Activated CD4-positive, alpha-beta T cell treated with anti-CD3 and anti-CD28 coated beads for 36 hours (primary cell): ENCODE results near the gene TTC17. TPM values are rescaled to one million over a fixed set of nuclear protein-coding genes. Genes with fewer than 3 reads are reported as not detected.
"Not testable (repeated sequence)": the region's sequence is repeated elsewhere in the genome, so short reads cannot be mapped to it uniquely, and the experiment has no call there.

Experiments used
- ATAC-seq: fragments of 200-7000 bp; cut with Tn5 transposase; one replicate; pipeline ENCODE4 v1.10.0; 2021; ENCODE audit warnings: mild to moderate bottlenecking, moderate library complexity
- CTCF ChIA-PET: fragments of 350-600 bp; sonication (Branson Sonifier 250); formaldehyde crosslinking; loops from one replicate; lab custom pipeline; 2021; ENCODE audit warnings: antibody characterized with exemption; lab: Charles Lee
- POLR2A ChIA-PET: fragments of 350-600 bp; sonication (Branson Sonifier 250); formaldehyde crosslinking; loops from one replicate; lab custom pipeline; 2021; ENCODE audit warnings: antibody characterized with exemption, inconsistent platforms; lab: Charles Lee
- DNase-seq: peaks from one replicate; pipeline ENCODE4 v3.0.0-alpha.2; 2020
- H3K27ac Mint-ChIP-seq: one replicate; pipeline ENCODE4 v1.8.0; 2021; ENCODE audit warnings: mixed read lengths
- H3K27me3 Mint-ChIP-seq: one replicate; pipeline ENCODE4 v1.8.0; 2021; ENCODE audit warnings: mixed read lengths
- H3K36me3 Mint-ChIP-seq: one replicate; pipeline ENCODE4 v1.8.0; 2021; ENCODE audit warnings: low read depth, mixed read lengths
- H3K4me1 Mint-ChIP-seq: one replicate; pipeline ENCODE4 v1.8.0; 2021; ENCODE audit warnings: mixed read lengths
- H3K4me3 Mint-ChIP-seq: one replicate; pipeline ENCODE4 v1.8.0; 2021; ENCODE audit warnings: mild to moderate bottlenecking, moderate library complexity, mixed read lengths
- H3K9me3 Mint-ChIP-seq: one replicate; pipeline ENCODE4 v1.8.0; 2021; ENCODE audit warnings: low read depth, mixed read lengths
- intact Hi-C, 2 experiments: fragments of 100-400 bp; cut with DNase I in 1 of 2; cut with micrococcal nuclease in 1 of 2; formaldehyde crosslinking; loops; one replicate each; pipeline versions ENCODE4 v1.14.2 to v1.15.1; 2022 to 2024; cut with DNase I, micrococcal nuclease
- total RNA-seq, 2 experiments: library from RNA; stranded (reverse); gene quantifications; one replicate each; pipeline ENCODE4 v1.2.3, GENCODE V29; 2021

Gene TTC17
- total RNA-seq, 2 experiments from 2014 or later, result 50.0 to 57.9 TPM

- POLR2A ChIA-PET, result no interaction called here
- CTCF ChIA-PET, result interaction anchor here (0.8 kb wide), 1 partner anchor 90 kb away, joined by 3 read pairs; no protein-coding TSS in a partner anchor
Observed at GRCh38 chr11:43404406-43404805, 45.7 kb downstream of the TTC17 start.

GRCh38 chr11:43404836-43405479 is 46.2 kb downstream of the TTC17 start:
- ChIA-PET POLR2A (no interaction called here), CTCF (interaction anchor here (0.8 kb wide), 1 partner anchor 90 kb away, joined by 3 read pairs; no protein-coding TSS in a partner anchor)
- no peak for DNase-seq
- Mint-ChIP-seq H3K36me3 (peaks cover 51% of the 10 kb centered on the region), H3K9me3 (no peaks in the 10 kb centered on the region), H3K27me3 (no peaks in the 10 kb centered on the region), H3K4me1 (peaks cover 16% of the 10 kb centered on the region), H3K4me3 (no peak overlapping the region), H3K27ac (no peak overlapping the region)
- intact Hi-C loops, result loop anchor here in 1 of 2 experiments (5.0 kb wide), 1 partner anchor 93 kb away; the partner anchor contains the start of gene API5
- ATAC-seq, result no peak

More at GRCh38 chr11:43404406-43404805, 45.7 kb downstream of the TTC17 start:
- Mint-ChIP-seq H3K27ac (no peak overlapping the region), H3K4me1 (peaks cover 21% of the 10 kb centered on the region), H3K36me3 (peaks cover 54% of the 10 kb centered on the region), H3K27me3 (no peaks in the 10 kb centered on the region), H3K9me3 (no peaks in the 10 kb centered on the region), H3K4me3 (no peak overlapping the region)
- intact Hi-C loops, result loop anchor here in 1 of 2 experiments (5.0 kb wide), 1 partner anchor 92 kb away; the partner anchor contains the start of gene API5
- DNase-seq (no peak), ATAC-seq (no peak)

- Mint-ChIP-seq H3K9me3 (no peaks in the 10 kb centered on the region), H3K27ac (no peak overlapping the region), H3K36me3 (peaks cover 49% of the 10 kb centered on the region), H3K4me3 (no peak overlapping the region), H3K4me1 (peaks cover 9% of the 10 kb centered on the region), H3K27me3 (no peaks in the 10 kb centered on the region)
- intact Hi-C loops, result no loop called here
- DNase-seq, result no peak
- ChIA-PET POLR2A (no interaction called here), CTCF (interaction anchor here (0.6 kb wide), 1 partner anchor 533 kb away, joined by 3 read pairs; no protein-coding TSS in a partner anchor)
- no peak for ATAC-seq
Observed at GRCh38 chr11:43408277-43408676, 49.6 kb downstream of the TTC17 start.

GRCh38 chr11:43410394-43410793 is 51.7 kb downstream of the TTC17 start:
- intact Hi-C loops, result no loop called here
- H3K27me3 Mint-ChIP-seq, result no peaks in the 10 kb centered on the region
- peaks cover 47% of the 10 kb centered on the region for H3K36me3 Mint-ChIP-seq
- no peak overlapping the region for H3K27ac Mint-ChIP-seq
- DNase-seq (no peak), ATAC-seq (no peak)
- H3K9me3 Mint-ChIP-seq, result no peaks in the 10 kb centered on the region
- CTCF ChIA-PET, result interaction anchor here (0.8 kb wide), 1 partner anchor 12 kb away, joined by 3 read pairs; no protein-coding TSS in a partner anchor
- POLR2A ChIA-PET, result no interaction called here
- H3K4me3 Mint-ChIP-seq, result no peak overlapping the region
- peaks cover 3% of the 10 kb centered on the region for H3K4me1 Mint-ChIP-seq

- H3K27ac Mint-ChIP-seq, result no peak overlapping the region
- intact Hi-C loops, result loop anchor here (1.0 to 5.0 kb wide), 3 partner anchors 101 to 646 kb away; no protein-coding TSS in a partner anchor
- CTCF ChIA-PET, result interaction anchor here (0.8 to 2.2 kb wide), 3 partner anchors 11 to 106 kb away, joined by 3 to 5 read pairs (median 4); partner anchors contain the start of gene API5
- H3K4me3 Mint-ChIP-seq, result no peak overlapping the region
- DNase-seq, result no peak
- peaks cover 4% of the 10 kb centered on the region for H3K4me1 Mint-ChIP-seq
- ATAC-seq, result no peak
- POLR2A ChIA-PET, result no interaction called here
- H3K27me3 Mint-ChIP-seq, result no peaks in the 10 kb centered on the region
- no peaks in the 10 kb centered on the region for H3K9me3 Mint-ChIP-seq
- H3K36me3 Mint-ChIP-seq, result peaks cover 19% of the 10 kb centered on the region
Observed at GRCh38 chr11:43418197-43418596, 59.5 kb downstream of the TTC17 start.

- POLR2A ChIA-PET, result no interaction called here
- Mint-ChIP-seq H3K27ac (no peak overlapping the region), H3K9me3 (no peaks in the 10 kb centered on the region), H3K4me3 (no peak overlapping the region), H3K27me3 (no peaks in the 10 kb centered on the region), H3K36me3 (peaks cover 17% of the 10 kb centered on the region), H3K4me1 (peaks cover 2% of the 10 kb centered on the region)
- DNase-seq (peak; percentile 56), ATAC-seq (peak; percentile 69)
- CTCF ChIA-PET, result interaction anchor here (0.9 to 2.2 kb wide), 5 partner anchors 12 to 107 kb away, joined by 3 to 5 read pairs (median 4); partner anchors contain the start of genes API5 and TTC17
- intact Hi-C loops, result loop anchor here (2.0 to 5.0 kb wide), 2 partner anchors 103 to 647 kb away; no protein-coding TSS in a partner anchor
Observed at GRCh38 chr11:43419460-43419859, 60.7 kb downstream of the TTC17 start.

DNA sequence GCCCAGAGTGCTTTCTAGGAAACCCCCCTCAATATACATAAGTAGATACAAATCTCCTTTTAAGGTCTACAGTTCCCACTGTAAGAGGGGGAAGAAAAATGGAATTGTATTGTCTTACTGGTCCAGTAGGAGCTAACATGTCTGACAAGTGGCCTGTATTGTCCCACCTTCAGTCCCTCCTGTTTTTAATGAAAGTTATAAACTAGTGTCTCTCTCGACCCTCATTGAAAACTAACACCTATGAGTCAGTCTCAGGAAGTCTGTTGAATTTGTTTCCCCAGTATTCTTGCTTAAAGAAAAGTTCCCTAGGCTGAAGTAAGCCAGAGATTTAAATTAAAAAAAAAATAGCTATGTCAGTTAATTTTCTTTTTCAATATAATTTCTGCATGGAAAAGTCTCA is 69.3 kb downstream of the TTC17 start:
- Mint-ChIP-seq H3K9me3 (no peaks in the 10 kb centered on the region), H3K36me3 (peaks cover 15% of the 10 kb centered on the region), H3K4me1 (no peaks in the 10 kb centered on the region), H3K27me3 (no peaks in the 10 kb centered on the region), H3K4me3 (no peak overlapping the region), H3K27ac (no peak overlapping the region)
- ATAC-seq, result no peak
- POLR2A ChIA-PET, result no interaction called here
- CTCF ChIA-PET, result interaction anchor here (0.8 kb wide), 2 partner anchors 281 to 553 kb away, joined by 3 to 4 read pairs; no protein-coding TSS in a partner anchor
- intact Hi-C loops, result no loop called here
- DNase-seq, result no peak

DNA sequence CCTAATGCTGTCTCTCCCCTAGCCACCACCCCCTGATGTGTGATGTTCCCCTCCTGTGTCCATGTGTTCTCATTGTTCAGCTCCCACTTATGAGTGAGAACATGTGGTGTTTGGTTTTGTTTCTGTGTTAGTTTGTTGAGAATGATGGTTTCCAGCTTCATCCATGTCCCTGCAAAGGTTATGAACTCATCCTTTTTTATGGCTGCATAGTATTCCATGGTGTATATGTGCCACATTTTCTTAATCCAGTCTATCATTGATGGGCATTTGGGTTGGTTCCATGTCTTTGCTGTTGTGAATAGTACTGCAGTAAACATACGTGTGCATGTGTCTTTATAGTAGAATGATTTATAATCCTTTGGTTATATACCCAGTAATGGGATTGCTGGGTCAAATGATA is 72.2 kb downstream of the TTC17 start:
- H3K9me3 Mint-ChIP-seq, ATAC-seq, intact Hi-C loops, DNase-seq, H3K4me1 Mint-ChIP-seq, H3K4me3 Mint-ChIP-seq, H3K27ac Mint-ChIP-seq, CTCF ChIA-PET, H3K27me3 Mint-ChIP-seq, POLR2A ChIA-PET: not testable (repeated sequence)
- peaks cover 19% of the 10 kb centered on the region for H3K36me3 Mint-ChIP-seq

DNA sequence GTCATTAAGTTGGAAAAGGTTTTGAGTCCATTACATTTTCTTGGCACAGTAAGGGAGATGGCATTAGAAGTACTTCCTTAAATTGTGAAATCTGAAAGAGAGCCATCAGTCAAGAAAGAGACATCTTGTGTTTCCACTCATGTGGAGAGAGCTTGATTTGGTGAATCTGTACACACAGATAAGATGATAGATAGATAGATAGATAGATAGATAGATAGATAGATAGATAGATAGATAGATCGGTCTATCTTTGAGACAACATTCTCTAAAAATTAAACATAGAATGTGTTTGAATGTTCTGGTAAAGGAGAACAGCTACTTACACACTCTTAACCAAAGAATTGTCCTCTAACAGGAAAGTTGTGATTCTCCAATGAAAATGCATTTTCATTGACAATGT is 76.2 kb downstream of the TTC17 start:
- H3K36me3 Mint-ChIP-seq, result peaks cover 35% of the 10 kb centered on the region
- CTCF ChIA-PET, result interaction anchor here (0.6 to 1.4 kb wide), 2 partner anchors 12 to 15 kb away, joined by 3 read pairs; no protein-coding TSS in a partner anchor
- intact Hi-C loops, result no loop called here
- H3K9me3 Mint-ChIP-seq, result no peaks in the 10 kb centered on the region
- DNase-seq (no peak), ATAC-seq (no peak)
- H3K27ac Mint-ChIP-seq, result no peak overlapping the region
- H3K4me3 Mint-ChIP-seq, result no peak overlapping the region
- POLR2A ChIA-PET, result no interaction called here
- no peaks in the 10 kb centered on the region for H3K27me3 Mint-ChIP-seq
- H3K4me1 Mint-ChIP-seq, result no peaks in the 10 kb centered on the region

GRCh38 chr11:43440486-43440885 is 81.8 kb downstream of the TTC17 start:
- H3K9me3 Mint-ChIP-seq, result no peaks in the 10 kb centered on the region
- ChIA-PET POLR2A (no interaction called here), CTCF (interaction anchor here (1.0 kb wide), 1 partner anchor 111 kb away, joined by 4 read pairs; no protein-coding TSS in a partner anchor)
- peaks cover 50% of the 10 kb centered on the region for H3K36me3 Mint-ChIP-seq
- H3K27me3 Mint-ChIP-seq, result no peaks in the 10 kb centered on the region
- intact Hi-C loops, result no loop called here
- ATAC-seq (no peak), DNase-seq (no peak)
- H3K4me1 Mint-ChIP-seq, result no peaks in the 10 kb centered on the region
- H3K27ac Mint-ChIP-seq, result no peak overlapping the region
- H3K4me3 Mint-ChIP-seq, result no peak overlapping the region

- no peak for ATAC-seq
- intact Hi-C loops, result no loop called here
- Mint-ChIP-seq H3K4me1 (peaks cover 9% of the 10 kb centered on the region), H3K36me3 (peaks cover 61% of the 10 kb centered on the region), H3K27ac (no peak overlapping the region), H3K9me3 (no peaks in the 10 kb centered on the region), H3K4me3 (no peak overlapping the region), H3K27me3 (no peaks in the 10 kb centered on the region)
- no peak for DNase-seq
- ChIA-PET CTCF (no interaction called here), POLR2A (no interaction called here)
Observed at GRCh38 chr11:43443811-43444210, 85.1 kb downstream of the TTC17 start.
